ENCODE results near the gene TRAF7.

GRCh38 chr16:2177101-2177500 lies 21.5 kb downstream of the TRAF7 start:
- no peak for TF ChIP-seq POLR2A (IDR thresholded peaks at IDR 0.05)
- TF ChIP-seq CTCF (IDR thresholded peaks at IDR 0.05), result no peak
